Measurements from ENCODE around the gene UHMK1. TPM values are rescaled to one million over a fixed set of nuclear protein-coding genes. Genes with fewer than 3 reads are reported as not detected.

Gene UHMK1
- total and polyA plus RNA-seq, 7 donors: 16.7 to 62.1 (median 35.4) TPM

DNA sequence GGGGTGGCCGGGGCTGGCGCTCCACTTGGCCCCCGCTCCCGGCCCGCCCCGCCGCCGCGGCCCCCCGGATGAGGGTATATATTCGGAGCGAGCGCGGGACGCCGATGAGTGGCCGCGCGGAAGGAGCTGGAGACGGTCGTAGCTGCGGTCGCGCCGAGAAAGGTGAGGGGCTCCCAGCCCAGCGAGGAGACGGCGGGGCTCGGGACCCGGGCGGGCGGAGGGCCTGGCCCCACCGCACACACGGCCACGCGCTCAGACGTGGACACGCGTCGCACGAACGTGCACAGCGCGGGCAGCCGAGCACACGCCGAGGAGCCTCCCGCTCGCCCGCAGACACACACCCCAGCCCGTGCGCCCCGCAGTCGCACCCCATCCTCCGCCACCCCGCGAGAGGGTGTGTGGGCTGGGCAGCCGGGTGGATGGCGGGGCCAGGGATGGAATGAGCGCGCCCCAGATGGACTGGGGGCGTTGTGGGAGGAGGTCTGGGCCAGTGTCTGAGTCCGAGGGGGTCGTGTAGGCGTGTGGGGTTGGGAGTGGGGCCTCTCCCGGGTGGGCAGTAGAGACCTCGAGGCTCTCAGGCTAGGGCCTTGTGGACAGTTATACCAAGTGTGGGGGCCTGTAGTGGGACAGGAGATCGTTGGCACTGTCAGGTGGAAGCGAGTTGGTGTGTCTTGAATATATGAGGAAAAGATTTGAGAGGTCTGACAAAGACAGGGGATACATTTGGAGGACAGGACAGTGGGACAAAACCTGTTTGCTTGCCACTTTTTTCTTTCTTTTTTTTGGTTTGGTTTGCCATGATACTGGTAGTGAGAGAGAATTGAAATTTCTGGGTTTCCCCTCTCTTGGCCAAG lies 64.2 kb downstream of the UHMK1 start, which contains the start of gene UAP1:
TSS of gene UAP1 (plus strand) at position 107 of the 854 bp plus-strand sequence. CDS start 4,347 bp downstream, outside the sequence.
- Histone ChIP-seq H3K27ac (peak within 1 kb of the TSS; percentile 96), H3K27me3 (ENCODE audit: insufficient read depth in 3 of 3, low read length in 2 of 3) (no peaks in the 10 kb centered on the region), H3K36me3 (ENCODE audit: insufficient read depth in 1 of 2, low read depth in 1 of 2) (peaks cover 0 to 12% of the 10 kb centered on the region in 2 donors), H3K4me1 (peaks cover 13% of the 10 kb centered on the region), H3K4me3 (peak within 1 kb of the TSS; percentile 94), H3K9me3 (no peaks in the 10 kb centered on the region)
- intact Hi-C loops (cut with DNase I): loop anchor here in 1 of 2 donors (5.0 kb wide), 1 partner anchor 65 kb away; the partner anchor contains the start of gene UHMK1
- DNase-seq (peak in 1 of 2 donors; percentile 65), ATAC-seq (peak in 3 of 4 donors; percentile 62 to 66 (median 62))
- WGBS, 3 donors: 0 to 1% (median 0%) methylated on average over 52 to 69 of the region's 69 CpGs
- TF ChIP-seq, protein P1, sequence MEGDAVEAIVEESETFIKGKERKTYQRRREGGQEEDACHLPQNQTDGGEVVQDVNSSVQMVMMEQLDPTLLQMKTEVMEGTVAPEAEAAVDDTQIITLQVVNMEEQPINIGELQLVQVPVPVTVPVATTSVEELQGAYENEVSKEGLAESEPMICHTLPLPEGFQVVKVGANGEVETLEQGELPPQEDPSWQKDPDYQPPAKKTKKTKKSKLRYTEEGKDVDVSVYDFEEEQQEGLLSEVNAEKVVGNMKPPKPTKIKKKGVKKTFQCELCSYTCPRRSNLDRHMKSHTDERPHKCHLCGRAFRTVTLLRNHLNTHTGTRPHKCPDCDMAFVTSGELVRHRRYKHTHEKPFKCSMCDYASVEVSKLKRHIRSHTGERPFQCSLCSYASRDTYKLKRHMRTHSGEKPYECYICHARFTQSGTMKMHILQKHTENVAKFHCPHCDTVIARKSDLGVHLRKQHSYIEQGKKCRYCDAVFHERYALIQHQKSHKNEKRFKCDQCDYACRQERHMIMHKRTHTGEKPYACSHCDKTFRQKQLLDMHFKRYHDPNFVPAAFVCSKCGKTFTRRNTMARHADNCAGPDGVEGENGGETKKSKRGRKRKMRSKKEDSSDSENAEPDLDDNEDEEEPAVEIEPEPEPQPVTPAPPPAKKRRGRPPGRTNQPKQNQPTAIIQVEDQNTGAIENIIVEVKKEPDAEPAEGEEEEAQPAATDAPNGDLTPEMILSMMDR (IDR thresholded peaks at IDR 0.05): no peak

DNA sequence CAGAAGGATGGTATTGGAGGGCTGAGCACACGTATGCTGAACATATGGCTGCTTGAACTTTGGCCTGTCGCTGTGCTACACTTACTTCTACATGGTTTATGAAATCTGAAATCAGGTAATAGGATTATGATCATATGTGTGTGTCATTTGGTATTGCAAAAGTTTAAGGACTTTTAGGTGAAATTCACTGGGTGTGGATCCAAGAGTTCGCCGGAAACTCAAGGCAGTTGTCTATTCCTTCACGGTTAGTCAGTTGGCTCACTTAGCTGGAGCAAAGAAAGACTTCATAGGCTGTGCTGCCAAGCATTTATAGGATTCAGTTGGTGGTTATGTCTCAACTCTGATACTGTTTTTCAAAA lies 64.8 kb downstream of the UHMK1 start:
- Histone ChIP-seq H3K36me3 (ENCODE audit: insufficient read depth in 1 of 2, low read depth in 1 of 2) (peaks cover 0 to 16% of the 10 kb centered on the region in 2 donors), H3K9me3 (no peaks in the 10 kb centered on the region), H3K4me1 (peaks cover 13% of the 10 kb centered on the region), H3K27me3 (ENCODE audit: insufficient read depth in 3 of 3, low read length in 2 of 3) (no peaks in the 10 kb centered on the region), H3K27ac (peak overlapping the region; percentile 96), H3K4me3 (peak overlapping the region; percentile 94)
- TF ChIP-seq, protein P1 (IDR thresholded peaks at IDR 0.05): no peak
- peak; percentile 23 to 54 (median 36) for ATAC-seq
- WGBS, 3 donors: 21 to 26% (median 25%) methylated on average over 5 of the region's 5 CpGs
- DNase-seq: no peak
- intact Hi-C loops (cut with DNase I): loop anchor here in 1 of 2 donors (5.0 kb wide), 1 partner anchor 65 kb away; the partner anchor contains the start of gene UHMK1

DNA sequence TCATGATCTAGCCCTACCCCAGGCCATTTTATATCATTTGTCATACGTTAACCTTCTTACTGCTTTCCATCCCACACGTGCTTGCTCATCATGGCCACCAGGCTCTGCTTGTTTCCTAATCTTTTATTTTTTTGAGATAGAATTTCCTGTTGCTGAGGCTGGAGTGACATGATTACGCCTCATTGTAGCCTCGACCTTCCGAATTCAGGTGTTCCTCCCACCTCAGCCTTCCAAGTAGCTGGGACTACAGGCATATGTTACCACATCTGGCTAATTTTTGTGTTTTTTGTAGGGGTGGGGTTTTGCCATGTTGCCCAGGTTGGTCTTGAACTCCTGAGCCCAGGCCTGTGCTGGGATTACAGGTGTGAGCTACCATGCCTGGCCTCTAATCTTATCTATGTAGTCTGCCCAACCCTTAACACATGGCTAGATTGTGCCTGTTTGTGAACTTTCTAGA lies 67.2 kb downstream of the UHMK1 start:
- WGBS, 3 donors: 81 to 82% (median 82%) methylated on average over 5 of the region's 5 CpGs
- Histone ChIP-seq H3K4me1 (peaks cover 13% of the 10 kb centered on the region), H3K27me3 (ENCODE audit: insufficient read depth in 3 of 3, low read length in 2 of 3) (no peaks in the 10 kb centered on the region), H3K36me3 (ENCODE audit: insufficient read depth in 1 of 2, low read depth in 1 of 2) (peaks cover 5 to 31% of the 10 kb centered on the region in 2 donors), H3K4me3 (no peak overlapping the region), H3K27ac (no peak overlapping the region), H3K9me3 (no peaks in the 10 kb centered on the region)
- intact Hi-C loops (cut with DNase I): loop anchor here in 1 of 2 donors (5.0 kb wide), 1 partner anchor 67 kb away; the partner anchor contains the start of gene UHMK1
- DNase-seq (no peak), ATAC-seq (no peak)
- TF ChIP-seq, protein P1 (IDR thresholded peaks at IDR 0.05): no peak

DNA sequence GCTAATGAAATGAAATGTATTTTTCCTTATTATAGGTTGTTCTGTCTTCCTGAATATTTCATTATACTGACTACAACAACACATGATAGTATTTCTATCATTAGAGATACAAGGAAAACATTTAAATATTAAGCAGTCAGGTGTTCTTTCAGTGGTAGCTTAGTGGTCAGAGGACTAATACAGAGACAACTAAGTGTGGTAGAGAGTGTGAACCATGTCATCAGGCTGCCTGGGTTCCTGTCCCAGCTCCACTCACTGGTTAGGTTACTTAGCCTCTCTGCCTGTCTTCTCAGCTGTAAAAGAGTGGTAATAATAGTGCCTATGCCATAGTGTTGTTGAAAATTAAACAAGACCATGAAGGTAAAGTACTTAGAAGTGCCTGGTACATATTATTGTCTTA lies 67.8 kb downstream of the UHMK1 start:
- Histone ChIP-seq H3K9me3 (no peaks in the 10 kb centered on the region), H3K27me3 (ENCODE audit: insufficient read depth in 3 of 3, low read length in 2 of 3) (no peaks in the 10 kb centered on the region), H3K4me3 (no peak overlapping the region), H3K4me1 (peaks cover 9% of the 10 kb centered on the region), H3K36me3 (ENCODE audit: insufficient read depth in 1 of 2, low read depth in 1 of 2) (peaks cover 5 to 31% of the 10 kb centered on the region in 2 donors), H3K27ac (no peak overlapping the region)
- ATAC-seq (no peak), DNase-seq (no peak)
- intact Hi-C loops (cut with DNase I): no loop called here
- TF ChIP-seq, protein P1 (IDR thresholded peaks at IDR 0.05): no peak
